K562 (cell line): Measurements from ENCODE around the gene RPRML.

Experiments used
- ATF6 ChIP-seq: sonication (generic); formaldehyde crosslinking; IDR thresholded peaks from 2 replicates; pipeline ENCODE4 v1.4.0; 2020; ENCODE audit warnings: mild to moderate bottlenecking, missing genetic modification reagents
- CBFA2T3 ChIP-seq: fragments of 450-650 bp; IDR thresholded peaks from 2 replicates; pipeline ENCODE4 v1.6.1; 2017
- KAT2B ChIP-seq: IDR thresholded peaks from one replicate; pipeline ENCODE4 v1.6.1; 2012; ENCODE audit warnings: low read depth, mild to moderate bottlenecking, control low read depth, inconsistent platforms, low read length, moderate library complexity
- NR2C2 ChIP-seq, 2 experiments: fragments of 200-800 bp in 1 of 2; sonication (Bioruptor generic) in 1 of 2; sonication (generic) in 1 of 2; formaldehyde crosslinking in 1 of 2; IDR thresholded peaks; 2 replicates each; pipeline versions ENCODE4 v1.6.1 to v1.8.0; 2016 to 2022; ENCODE audit warnings: mild to moderate bottlenecking in 1 of 2, missing compliant biosample characterization in 1 of 2, missing genetic modification characterization in 1 of 2, missing genetic modification reagents in 1 of 2
- NR3C1 ChIP-seq: sonication (generic); formaldehyde crosslinking; IDR thresholded peaks from 2 replicates; pipeline ENCODE4 v1.8.1; 2022; ENCODE audit warnings: missing genetic modification reagents
- SMARCC2 ChIP-seq: fragments of 450-650 bp; IDR thresholded peaks from 2 replicates; pipeline ENCODE4 v1.6.1; 2017; ENCODE audit warnings: antibody characterized with exemption, moderate library complexity, mild to moderate bottlenecking, low read depth
- TAF15 ChIP-seq: fragments of 200-400 bp; formaldehyde crosslinking; IDR thresholded peaks from 2 replicates; pipeline ENCODE4 v1.6.1; 2017; ENCODE audit warnings: mild to moderate bottlenecking, low read depth, low read length, moderate library complexity
- ZBTB26 ChIP-seq: fragments of 450-650 bp; formaldehyde crosslinking; IDR thresholded peaks from 2 replicates; pipeline ENCODE4 v1.4.0; 2022; ENCODE audit warnings: missing genetic modification characterization
- ZBTB34 ChIP-seq: fragments of 250-450 bp; sonication (Bioruptor Pico); IDR thresholded peaks from 2 replicates; pipeline ENCODE4 v1.8.0; 2021; ENCODE audit warnings: mild to moderate bottlenecking, moderate library complexity
- ZFPM2 ChIP-seq: fragments of 250-450 bp; sonication (Bioruptor Pico); IDR thresholded peaks from 2 replicates; pipeline ENCODE4 v1.5.1; 2022; ENCODE audit warnings: mild to moderate bottlenecking
- ZNF274 ChIP-seq: IDR thresholded peaks from 2 replicates; pipeline ENCODE4 v1.6.1; 2011; ENCODE audit warnings: low read depth, mild to moderate bottlenecking, low read length, moderate library complexity, borderline replicate concordance
- TF ChIP-seq, protein P1 (sequence below), 3 experiments: IDR thresholded peaks in 2 of 3; conservative IDR thresholded peaks in 1 of 3; 2 replicates each; pipeline ENCODE4 v1.5.1; 2011 to 2012; ENCODE audit warnings: low read length in 3 of 3, mild to moderate bottlenecking in 3 of 3, control low read depth in 2 of 3, improper control_type of control experiment in 1 of 3, inconsistent platforms in 1 of 3, low read depth in 1 of 3, mixed read lengths in 1 of 3, moderate library complexity in 1 of 3; ENCODE audit not compliant: insufficient read depth in 2 of 3

GRCh38 chr17:46929413-46929812 is 49.6 kb downstream of the RPRML start:
- TF ChIP-seq ZBTB26 (CRISPR knock-in tag) (no peak), ZNF274 (no peak), NR3C1 (CRISPR knock-in tag) (no peak), NR2C2 (CRISPR knock-in tag; IDR thresholded peaks at IDR 0.05) (no peak), NR2C2 (tag; IDR thresholded peaks at IDR 0.05) (no peak), ZFPM2 (CRISPR knock-in tag) (no peak), TAF15 (no peak), ZBTB34 (CRISPR knock-in tag) (no peak), ATF6 (CRISPR knock-in tag) (no peak), SMARCC2 (no peak), CBFA2T3 (no peak), KAT2B (no peak)
- TF ChIP-seq, protein P1, sequence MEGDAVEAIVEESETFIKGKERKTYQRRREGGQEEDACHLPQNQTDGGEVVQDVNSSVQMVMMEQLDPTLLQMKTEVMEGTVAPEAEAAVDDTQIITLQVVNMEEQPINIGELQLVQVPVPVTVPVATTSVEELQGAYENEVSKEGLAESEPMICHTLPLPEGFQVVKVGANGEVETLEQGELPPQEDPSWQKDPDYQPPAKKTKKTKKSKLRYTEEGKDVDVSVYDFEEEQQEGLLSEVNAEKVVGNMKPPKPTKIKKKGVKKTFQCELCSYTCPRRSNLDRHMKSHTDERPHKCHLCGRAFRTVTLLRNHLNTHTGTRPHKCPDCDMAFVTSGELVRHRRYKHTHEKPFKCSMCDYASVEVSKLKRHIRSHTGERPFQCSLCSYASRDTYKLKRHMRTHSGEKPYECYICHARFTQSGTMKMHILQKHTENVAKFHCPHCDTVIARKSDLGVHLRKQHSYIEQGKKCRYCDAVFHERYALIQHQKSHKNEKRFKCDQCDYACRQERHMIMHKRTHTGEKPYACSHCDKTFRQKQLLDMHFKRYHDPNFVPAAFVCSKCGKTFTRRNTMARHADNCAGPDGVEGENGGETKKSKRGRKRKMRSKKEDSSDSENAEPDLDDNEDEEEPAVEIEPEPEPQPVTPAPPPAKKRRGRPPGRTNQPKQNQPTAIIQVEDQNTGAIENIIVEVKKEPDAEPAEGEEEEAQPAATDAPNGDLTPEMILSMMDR (IDR thresholded peaks at IDR 0.05 in 2 of 3, conservative IDR thresholded peaks at IDR 0.05 in 1 of 3; ENCODE audit: insufficient read depth in 2 of 3, low read depth in 1 of 3, low read length in 3 of 3): no peak
